Measurements from ENCODE around the gene ABHD3. TPM values are rescaled to one million over a fixed set of nuclear protein-coding genes. Genes with fewer than 3 reads are reported as not detected.
A peak's percentile ranks its signal among the peaks of the same experiment; 100 is the strongest.
"Not testable (repeated sequence)": the region's sequence is repeated elsewhere in the genome, so short reads cannot be mapped to it uniquely, and the experiment has no call there.

The ABHD3 gene
- total RNA-seq, 2 experiments from 2014 or later, result 24.1 to 25.4 TPM

DNA sequence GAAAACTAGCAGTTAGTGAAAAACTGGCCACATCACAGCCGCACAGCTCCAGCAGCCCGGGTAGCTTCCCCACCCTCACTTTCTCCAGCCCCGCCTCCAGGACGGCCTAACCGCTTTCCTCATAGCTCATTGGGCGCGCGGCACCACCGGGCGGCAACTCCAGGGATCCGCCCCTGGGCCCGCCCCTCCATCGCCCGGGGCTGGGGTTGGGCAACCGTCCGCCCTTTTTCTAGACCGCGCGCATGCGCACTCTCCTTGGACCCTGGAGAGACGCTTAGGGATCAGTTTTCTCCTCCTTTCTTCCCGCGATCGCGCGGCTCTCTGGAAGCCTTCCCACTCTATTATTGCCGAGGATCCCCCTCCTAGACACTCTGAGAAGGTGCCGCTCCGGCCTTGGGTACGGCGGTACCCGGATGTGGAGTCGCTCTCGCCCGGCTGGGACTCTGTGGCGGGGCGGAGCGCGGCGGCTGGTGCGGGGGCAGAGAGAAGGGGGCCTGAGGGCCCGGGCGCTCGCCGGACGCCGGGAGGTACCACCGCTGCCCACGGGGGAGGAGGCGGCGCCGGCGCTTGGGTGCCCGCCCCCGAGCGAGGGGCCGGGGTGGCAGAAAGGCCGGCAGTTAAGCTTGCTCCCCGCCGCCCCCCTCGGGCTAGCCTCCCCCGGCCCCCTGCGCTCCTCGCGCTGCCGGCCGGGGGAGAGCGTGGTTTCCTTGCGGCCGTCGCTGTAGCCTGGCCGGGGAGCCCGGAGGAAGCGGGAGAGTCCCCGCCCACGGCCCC is 36.2 kb upstream of the ABHD3 start, which contains the start of gene MIB1:
TSS of gene MIB1 (plus strand) at position 255 of the 774 bp plus-strand sequence. CDS start 792 bp downstream, outside the sequence.
- no peaks in the 10 kb centered on the region for H3K9me3 ChIP-seq (ENCODE audit: control insufficient read depth in 1 of 2, insufficient read depth in 1 of 2, low read length in 2 of 2)
- H3K27ac Mint-ChIP-seq, result peak within 1 kb of the TSS; percentile 93
- H3K9me3 Mint-ChIP-seq, result no peaks in the 10 kb centered on the region
- TF ChIP-seq, protein P1, sequence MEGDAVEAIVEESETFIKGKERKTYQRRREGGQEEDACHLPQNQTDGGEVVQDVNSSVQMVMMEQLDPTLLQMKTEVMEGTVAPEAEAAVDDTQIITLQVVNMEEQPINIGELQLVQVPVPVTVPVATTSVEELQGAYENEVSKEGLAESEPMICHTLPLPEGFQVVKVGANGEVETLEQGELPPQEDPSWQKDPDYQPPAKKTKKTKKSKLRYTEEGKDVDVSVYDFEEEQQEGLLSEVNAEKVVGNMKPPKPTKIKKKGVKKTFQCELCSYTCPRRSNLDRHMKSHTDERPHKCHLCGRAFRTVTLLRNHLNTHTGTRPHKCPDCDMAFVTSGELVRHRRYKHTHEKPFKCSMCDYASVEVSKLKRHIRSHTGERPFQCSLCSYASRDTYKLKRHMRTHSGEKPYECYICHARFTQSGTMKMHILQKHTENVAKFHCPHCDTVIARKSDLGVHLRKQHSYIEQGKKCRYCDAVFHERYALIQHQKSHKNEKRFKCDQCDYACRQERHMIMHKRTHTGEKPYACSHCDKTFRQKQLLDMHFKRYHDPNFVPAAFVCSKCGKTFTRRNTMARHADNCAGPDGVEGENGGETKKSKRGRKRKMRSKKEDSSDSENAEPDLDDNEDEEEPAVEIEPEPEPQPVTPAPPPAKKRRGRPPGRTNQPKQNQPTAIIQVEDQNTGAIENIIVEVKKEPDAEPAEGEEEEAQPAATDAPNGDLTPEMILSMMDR (IDR thresholded peaks at IDR 0.05), result no peak
- H3K27me3 Mint-ChIP-seq, result no peaks in the 10 kb centered on the region
- H3K4me3 ChIP-seq (ENCODE audit: low read length), result peak within 1 kb of the TSS; percentile 94
- DNase-seq, result peak; percentile 97 to 99 (median 98)
- H3K27me3 ChIP-seq (ENCODE audit: control insufficient read depth in 1 of 2, insufficient read depth in 2 of 2, low read length in 2 of 2), result no peaks in the 10 kb centered on the region
- intact Hi-C loops (cut with DNase I, micrococcal nuclease), result loop anchor here (1.0 to 10.0 kb wide), 5 partner anchors 36 to 630 kb away; partner anchors contain the start of genes ABHD3 (in 2 of the 2), ESCO1 (in 1 of the 2), ROCK1 (in 1 of the 2) and SNRPD1 (in 1 of the 2)
- H3K4me3 Mint-ChIP-seq, result peak within 1 kb of the TSS; percentile 98
- peak within 1 kb of the TSS; percentile 87 to 95 for H3K27ac ChIP-seq (ENCODE audit: low read depth in 1 of 2, low read length in 2 of 2)
- peak; percentile 96 for ATAC-seq (ENCODE audit: poor library complexity)
- peaks cover 36% of the 10 kb centered on the region for H3K4me1 ChIP-seq (ENCODE audit: insufficient read depth, low read length)
- ChIA-PET POLR2A (interaction anchor here (0.9 to 4.3 kb wide), 14 partner anchors 10 to 629 kb away, joined by 3 to 86 read pairs (median 6); partner anchors contain the start of genes ABHD3, ESCO1, ROCK1 and SNRPD1), CTCF (interaction anchor here (0.7 to 4.0 kb wide), 5 partner anchors 9 to 140 kb away, joined by 3 to 20 read pairs (median 11); partner anchors contain the start of genes ABHD3, ESCO1 and SNRPD1)
- H3K36me3 Mint-ChIP-seq (ENCODE audit: low read depth), result peaks cover 7% of the 10 kb centered on the region
- H3K4me1 Mint-ChIP-seq (ENCODE audit: low read depth), result peaks cover 43% of the 10 kb centered on the region
- H3K36me3 ChIP-seq (ENCODE audit: insufficient read depth, low read length), result no peaks in the 10 kb centered on the region

DNA sequence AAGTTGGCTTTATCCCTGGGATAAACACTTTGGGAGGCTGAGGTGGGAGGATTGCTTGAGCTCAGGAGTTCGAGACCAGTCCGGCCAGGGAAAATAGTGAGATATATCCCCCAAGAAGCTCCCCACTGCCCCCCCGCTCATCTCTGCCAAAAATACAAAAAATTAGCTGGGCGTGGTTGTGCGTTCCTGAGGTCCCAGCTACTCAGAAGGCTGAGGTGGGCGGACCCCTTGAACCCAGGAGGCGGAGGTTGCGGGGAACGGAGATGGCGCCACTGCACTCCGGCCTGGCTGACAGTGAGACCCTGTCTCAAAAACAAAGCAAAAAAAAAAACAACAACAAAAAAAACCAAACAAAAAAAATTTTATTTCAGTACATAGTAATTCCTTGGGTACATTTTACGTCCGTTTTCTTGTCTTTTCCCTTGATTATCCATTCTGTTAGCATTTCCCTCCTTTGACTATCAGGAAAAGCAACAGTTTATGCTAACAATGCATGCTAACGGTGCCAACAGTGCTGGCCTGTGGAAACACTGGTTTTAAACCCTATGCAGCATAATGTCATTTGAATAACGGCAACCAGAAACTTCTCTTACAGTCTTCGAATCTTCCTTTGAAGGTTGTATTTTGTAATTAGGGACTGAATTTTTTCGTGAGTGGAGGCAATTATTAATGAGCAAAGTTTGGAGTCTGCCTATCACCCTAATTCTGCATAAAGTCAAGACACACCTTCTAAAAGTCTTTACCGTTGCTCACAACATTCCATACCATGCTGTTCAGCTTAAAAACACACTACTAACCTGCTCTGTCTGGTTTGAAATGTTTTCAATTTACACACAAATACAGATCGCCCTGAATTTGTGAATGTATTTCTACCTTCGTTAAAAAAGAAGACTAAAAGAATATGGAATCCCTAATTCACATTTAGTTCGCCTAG is 35.3 kb upstream of the ABHD3 start:
- Mint-ChIP-seq H3K36me3 (ENCODE audit: low read depth) (peaks cover 7% of the 10 kb centered on the region), H3K27me3 (no peaks in the 10 kb centered on the region), H3K9me3 (no peaks in the 10 kb centered on the region), H3K4me1 (ENCODE audit: low read depth) (peaks cover 37% of the 10 kb centered on the region), H3K4me3 (peak overlapping the region; percentile 98), H3K27ac (peak overlapping the region; percentile 93)
- Histone ChIP-seq H3K27me3 (ENCODE audit: control insufficient read depth in 1 of 2, insufficient read depth in 2 of 2, low read length in 2 of 2) (no peaks in the 10 kb centered on the region), H3K36me3 (ENCODE audit: insufficient read depth, low read length) (no peaks in the 10 kb centered on the region), H3K27ac (ENCODE audit: low read depth in 1 of 2, low read length in 2 of 2) (peak overlapping the region in 1 of 2 donors; percentile 33), H3K4me3 (ENCODE audit: low read length) (peak overlapping the region; percentile 94), H3K4me1 (ENCODE audit: insufficient read depth, low read length) (peaks cover 37% of the 10 kb centered on the region), H3K9me3 (ENCODE audit: control insufficient read depth in 1 of 2, insufficient read depth in 1 of 2, low read length in 2 of 2) (no peaks in the 10 kb centered on the region)
- TF ChIP-seq, protein P1 (IDR thresholded peaks at IDR 0.05), result no peak
- intact Hi-C loops (cut with DNase I, micrococcal nuclease), result loop anchor here (1.0 to 10.0 kb wide), 5 partner anchors 36 to 629 kb away; partner anchors contain the start of genes ABHD3 (in 1 of the 2), ESCO1 (in 1 of the 2), ROCK1 (in 1 of the 2) and SNRPD1 (in 1 of the 2)
- peak in 1 of 14 experiments; percentile 20 for DNase-seq
- ATAC-seq (ENCODE audit: poor library complexity), result peak; percentile 7
- ChIA-PET POLR2A (interaction anchor here (0.9 to 4.3 kb wide), 14 partner anchors 11 to 628 kb away, joined by 3 to 86 read pairs (median 6); partner anchors contain the start of genes ABHD3, ESCO1, ROCK1 and SNRPD1), CTCF (interaction anchor here (0.7 to 4.0 kb wide), 4 partner anchors 10 to 139 kb away, joined by 3 to 20 read pairs (median 8); partner anchors contain the start of genes ABHD3, ESCO1 and SNRPD1)

DNA sequence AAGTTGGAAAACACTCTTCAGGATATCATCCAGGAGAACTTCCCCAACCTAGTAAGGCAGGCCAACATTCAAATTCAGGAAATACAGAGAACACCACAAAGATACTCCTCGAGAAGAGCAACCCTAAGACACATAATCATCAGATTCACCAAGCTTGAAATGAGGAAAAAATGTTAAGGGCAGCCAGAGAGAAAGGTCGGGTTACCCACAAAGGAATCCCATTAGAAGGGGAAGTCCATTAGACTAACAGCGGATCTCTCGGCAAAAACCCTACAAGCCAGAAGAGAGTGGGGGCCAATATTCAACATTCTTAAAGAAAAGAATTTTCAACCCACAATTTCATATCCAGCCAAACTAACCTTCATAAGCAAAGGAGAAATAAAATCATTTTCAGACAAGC is 32.4 kb upstream of the ABHD3 start:
- H3K36me3 ChIP-seq (ENCODE audit: insufficient read depth, low read length); H3K4me3 Mint-ChIP-seq; H3K27me3 ChIP-seq (ENCODE audit: control insufficient read depth in 1 of 2, insufficient read depth in 2 of 2, low read length in 2 of 2); H3K9me3 Mint-ChIP-seq; ATAC-seq (ENCODE audit: poor library complexity); H3K4me3 ChIP-seq (ENCODE audit: low read length); H3K27me3 Mint-ChIP-seq; H3K36me3 Mint-ChIP-seq (ENCODE audit: low read depth); H3K27ac ChIP-seq (ENCODE audit: low read depth in 1 of 2, low read length in 2 of 2); DNase-seq; intact Hi-C loops (cut with DNase I, micrococcal nuclease); H3K9me3 ChIP-seq (ENCODE audit: control insufficient read depth in 1 of 2, insufficient read depth in 1 of 2, low read length in 2 of 2): not testable (repeated sequence)
- peaks cover 29% of the 10 kb centered on the region for H3K4me1 ChIP-seq (ENCODE audit: insufficient read depth, low read length)
- Mint-ChIP-seq H3K4me1 (ENCODE audit: low read depth) (peaks cover 12% of the 10 kb centered on the region), H3K27ac (peak overlapping the region; percentile 85)
- ChIA-PET CTCF (interaction anchor here (1.5 to 4.0 kb wide), 2 partner anchors 32 to 136 kb away, joined by 3 to 20 read pairs; partner anchors contain the start of gene ABHD3), POLR2A (interaction anchor here (0.7 to 1.8 kb wide), 3 partner anchors 32 to 136 kb away, joined by 3 to 5 read pairs (median 4); partner anchors contain the start of genes ABHD3 and ESCO1)

All from CD4-positive, alpha-beta T cell (primary cell).